GM12878 (cell line): ENCODE measurements around the gene NEMP2. TPM values are rescaled to one million over a fixed set of nuclear protein-coding genes. Genes with fewer than 3 reads are reported as not detected.
A peak's percentile ranks its signal among the peaks of the same experiment; 100 is the strongest.

ENCODE experiments used
- BMI1 ChIP-seq: fragments of 450-650 bp; IDR thresholded peaks from 2 replicates; pipeline ENCODE4 v1.6.1; 2016; ENCODE audit warnings: mild to moderate bottlenecking, moderate library complexity, borderline replicate concordance
- CHD1 ChIP-seq: IDR thresholded peaks from 2 replicates; pipeline ENCODE4 v1.6.1; 2012; ENCODE audit warnings: low read depth, low read length, improper control_type of control experiment
- CHD2 ChIP-seq: IDR thresholded peaks from 2 replicates; pipeline ENCODE4 v1.6.1; 2011; ENCODE audit warnings: low read depth, low read length, improper control_type of control experiment, borderline replicate concordance
- CREM ChIP-seq: IDR thresholded peaks from 2 replicates; pipeline ENCODE4 v1.6.1; 2014; ENCODE audit warnings: antibody characterized with exemption, low read depth
- EP300 ChIP-seq, 2 experiments: fragments of 150-350 bp in 1 of 2; IDR thresholded peaks; 2 replicates each; pipeline ENCODE4 v1.6.1; 2011 to 2012; ENCODE audit warnings: low read depth in 2 of 2, low read length in 2 of 2, borderline replicate concordance in 1 of 2, improper control_type of control experiment in 1 of 2, inconsistent platforms in 1 of 2; ENCODE audit not compliant: control insufficient read depth in 1 of 2
- GATAD2B ChIP-seq: fragments of 450-650 bp; conservative IDR thresholded peaks from 2 replicates; pipeline ENCODE4 v1.6.1; 2017; ENCODE audit warnings: low read depth, mild to moderate bottlenecking, moderate library complexity
- IKZF1 ChIP-seq: fragments of 450-650 bp; conservative IDR thresholded peaks from 2 replicates; pipeline ENCODE4 v1.6.1; 2017; ENCODE audit warnings: antibody characterized with exemption, mild to moderate bottlenecking
- MEF2B ChIP-seq: fragments of 450-650 bp; IDR thresholded peaks from 2 replicates; pipeline ENCODE4 v1.6.1; 2018; ENCODE audit warnings: mild to moderate bottlenecking, moderate library complexity; ENCODE audit not compliant: partially characterized antibody, poor library complexity, severe bottlenecking
- POU2F2 ChIP-seq: IDR thresholded peaks from 3 replicates; pipeline ENCODE4 v1.6.1; 2011; ENCODE audit warnings: low read depth, mild to moderate bottlenecking, low read length, borderline replicate concordance
- SP1 ChIP-seq: IDR thresholded peaks from one replicate; pipeline ENCODE4 v1.6.1; 2011; ENCODE audit warnings: low read depth, low read length
- ZBED1 ChIP-seq: IDR thresholded peaks from 2 replicates; pipeline ENCODE4 v1.6.1; 2016; ENCODE audit warnings: borderline replicate concordance
- ZNF24 ChIP-seq: fragments of 450-650 bp; IDR thresholded peaks from 2 replicates; pipeline ENCODE4 v1.6.1; 2017; ENCODE audit warnings: antibody characterized with exemption, mild to moderate bottlenecking
- ZNF384 ChIP-seq: IDR thresholded peaks from 2 replicates; pipeline ENCODE4 v1.6.1; 2012; ENCODE audit warnings: low read depth, mild to moderate bottlenecking, low read length, improper control_type of control experiment, borderline replicate concordance
- polyA plus RNA-seq, 11 experiments: library from polyadenylated mRNA; depleted of rRNA in 4 of 11; unstranded in 6 of 11; stranded (reverse) in 5 of 11; fragments of >200 nt; fragmentation: Nextera tagmentation in 4 of 11; fragmentation: Illumina TruSeq in 1 of 11; extraction: Ambion mirVana in 4 of 11; extraction: Trizol in 1 of 11; gene quantifications; 1 replicate in 1 of 11; 2 replicates in 10 of 11; pipeline versions ENCODE4 v1.2.1 to v1.2.3, GENCODE V29; 2011 to 2016; ENCODE audit warnings: inconsistent platforms in 2 of 11, missing spikeins in 2 of 11, low read depth in 1 of 11
- total RNA-seq, 4 experiments: library from RNA; depleted of rRNA in 3 of 4; stranded (reverse); fragments of >200 nt in 3 of 4; fragmentation: Illumina TruSeq in 1 of 4; extraction: Trizol in 1 of 4; gene quantifications; 2 replicates each; pipeline versions ENCODE4 v1.2.1 to v1.2.3, GENCODE V29; 2013 to 2021
- TF ChIP-seq, protein P1 (sequence below): fragments of 450-650 bp; IDR thresholded peaks from 2 replicates; pipeline ENCODE4 v1.6.1; 2017; ENCODE audit warnings: borderline replicate concordance
- TF ChIP-seq, protein P2 (sequence below): fragments of 450-650 bp; IDR thresholded peaks from 2 replicates; pipeline ENCODE4 v1.6.1; 2017; ENCODE audit warnings: low read depth, mild to moderate bottlenecking, moderate library complexity
- TF ChIP-seq, protein P3 (sequence below): fragments of 450-650 bp; IDR thresholded peaks from 2 replicates; pipeline ENCODE4 v1.6.1; 2016; ENCODE audit warnings: mild to moderate bottlenecking
- TF ChIP-seq, protein P4 (sequence below): fragments of 450-650 bp; formaldehyde crosslinking; IDR thresholded peaks from 2 replicates; pipeline ENCODE4 v1.4.0; 2022; ENCODE audit warnings: mild to moderate bottlenecking, moderate library complexity
- TF ChIP-seq, protein P5 (sequence below): fragments of 450-650 bp; IDR thresholded peaks from 2 replicates; pipeline ENCODE4 v1.6.1; 2017; ENCODE audit warnings: mild to moderate bottlenecking

NEMP2 gene
- total and polyA plus RNA-seq, 10 of the 15 experiments (the other 5 are each of a cell fraction or from before 2014, with no cell fraction given): 2.3 to 14.0 (median 8.1) TPM

DNA sequence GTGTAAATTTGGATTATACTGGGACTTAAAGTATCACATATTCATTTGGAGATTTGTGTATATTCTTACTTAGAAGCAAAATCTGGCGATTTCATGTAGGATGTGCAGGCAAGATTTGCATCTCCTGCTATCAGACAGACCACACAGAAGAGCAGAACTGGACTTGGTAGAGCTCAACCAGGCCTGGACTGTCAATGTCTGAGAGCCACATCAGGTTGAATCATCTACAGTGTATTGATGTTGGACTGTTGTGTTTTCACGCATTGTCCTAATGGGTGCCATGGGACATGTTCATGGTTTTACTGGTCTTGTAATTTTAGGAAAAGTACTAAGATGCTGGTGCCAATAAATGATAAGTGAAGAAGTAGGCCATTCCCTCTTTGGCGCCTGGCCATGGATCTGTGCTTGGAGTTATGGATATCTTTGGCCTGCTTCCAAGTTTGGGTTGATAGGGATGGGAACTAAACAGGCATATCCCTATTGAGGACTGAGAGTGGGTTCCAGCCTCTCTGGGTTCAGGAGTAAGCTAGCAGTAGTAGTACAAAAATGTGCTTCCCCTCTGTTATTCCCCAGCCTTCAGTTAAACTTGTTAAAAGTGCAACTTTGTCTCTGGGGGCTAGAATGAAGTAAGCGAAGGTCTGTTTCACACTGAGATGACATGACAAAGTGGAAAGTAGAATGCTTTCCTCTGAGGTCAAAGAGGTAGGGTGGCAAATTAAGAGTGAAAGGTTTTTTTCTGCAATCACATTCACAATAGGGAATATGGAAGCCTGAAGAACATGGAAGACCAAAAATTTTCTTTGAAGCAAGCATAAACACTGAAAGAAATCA, 49.2 kb upstream of the NEMP2 start (continued):
- TF ChIP-seq ZBED1 (peak; percentile 46; the same call in 1 of the 2 replicates), MEF2B (peak; percentile 77), CHD2 (peak; percentile 35; the same call in 1 of the 2 replicates), CREM (0 out of 2 replicates have a peak, but pooled peaks have one; percentile 32), BMI1 (peak; percentile 17; the same call in 1 of the 2 replicates), CHD1 (no peak), POU2F2 (peak; percentile 71; the same call in 1 of the 3 replicates), ZNF384 (peak; percentile 43; the same call in 1 of the 2 replicates), ZNF24 (0 out of 2 replicates have a peak, but pooled peaks have one; percentile 55), EP300 (IDR thresholded peaks at IDR 0.05; ENCODE audit: borderline replicate concordance in 1 of 2, control insufficient read depth in 1 of 2, low read depth in 2 of 2, low read length in 2 of 2) (peak; percentile 30 to 62; a peak in 3 of 4 replicates), GATAD2B (peak; percentile 9; the same call in 1 of the 2 replicates), SP1 (peak; percentile 42), IKZF1 (peak; percentile 34)
- TF ChIP-seq, protein P1, sequence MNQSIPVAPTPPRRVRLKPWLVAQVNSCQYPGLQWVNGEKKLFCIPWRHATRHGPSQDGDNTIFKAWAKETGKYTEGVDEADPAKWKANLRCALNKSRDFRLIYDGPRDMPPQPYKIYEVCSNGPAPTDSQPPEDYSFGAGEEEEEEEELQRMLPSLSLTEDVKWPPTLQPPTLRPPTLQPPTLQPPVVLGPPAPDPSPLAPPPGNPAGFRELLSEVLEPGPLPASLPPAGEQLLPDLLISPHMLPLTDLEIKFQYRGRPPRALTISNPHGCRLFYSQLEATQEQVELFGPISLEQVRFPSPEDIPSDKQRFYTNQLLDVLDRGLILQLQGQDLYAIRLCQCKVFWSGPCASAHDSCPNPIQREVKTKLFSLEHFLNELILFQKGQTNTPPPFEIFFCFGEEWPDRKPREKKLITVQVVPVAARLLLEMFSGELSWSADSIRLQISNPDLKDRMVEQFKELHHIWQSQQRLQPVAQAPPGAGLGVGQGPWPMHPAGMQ: no peak
- TF ChIP-seq, protein P2, sequence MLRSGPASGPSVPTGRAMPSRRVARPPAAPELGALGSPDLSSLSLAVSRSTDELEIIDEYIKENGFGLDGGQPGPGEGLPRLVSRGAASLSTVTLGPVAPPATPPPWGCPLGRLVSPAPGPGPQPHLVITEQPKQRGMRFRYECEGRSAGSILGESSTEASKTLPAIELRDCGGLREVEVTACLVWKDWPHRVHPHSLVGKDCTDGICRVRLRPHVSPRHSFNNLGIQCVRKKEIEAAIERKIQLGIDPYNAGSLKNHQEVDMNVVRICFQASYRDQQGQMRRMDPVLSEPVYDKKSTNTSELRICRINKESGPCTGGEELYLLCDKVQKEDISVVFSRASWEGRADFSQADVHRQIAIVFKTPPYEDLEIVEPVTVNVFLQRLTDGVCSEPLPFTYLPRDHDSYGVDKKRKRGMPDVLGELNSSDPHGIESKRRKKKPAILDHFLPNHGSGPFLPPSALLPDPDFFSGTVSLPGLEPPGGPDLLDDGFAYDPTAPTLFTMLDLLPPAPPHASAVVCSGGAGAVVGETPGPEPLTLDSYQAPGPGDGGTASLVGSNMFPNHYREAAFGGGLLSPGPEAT: peak; percentile 28; the same call in 1 of the 2 replicates
- TF ChIP-seq, protein P3, sequence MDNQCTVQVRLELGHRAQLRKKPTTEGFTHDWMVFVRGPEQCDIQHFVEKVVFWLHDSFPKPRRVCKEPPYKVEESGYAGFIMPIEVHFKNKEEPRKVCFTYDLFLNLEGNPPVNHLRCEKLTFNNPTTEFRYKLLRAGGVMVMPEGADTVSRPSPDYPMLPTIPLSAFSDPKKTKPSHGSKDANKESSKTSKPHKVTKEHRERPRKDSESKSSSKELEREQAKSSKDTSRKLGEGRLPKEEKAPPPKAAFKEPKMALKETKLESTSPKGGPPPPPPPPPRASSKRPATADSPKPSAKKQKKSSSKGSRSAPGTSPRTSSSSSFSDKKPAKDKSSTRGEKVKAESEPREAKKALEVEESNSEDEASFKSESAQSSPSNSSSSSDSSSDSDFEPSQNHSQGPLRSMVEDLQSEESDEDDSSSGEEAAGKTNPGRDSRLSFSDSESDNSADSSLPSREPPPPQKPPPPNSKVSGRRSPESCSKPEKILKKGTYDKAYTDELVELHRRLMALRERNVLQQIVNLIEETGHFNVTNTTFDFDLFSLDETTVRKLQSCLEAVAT: peak; percentile 26; the same call in 1 of the 2 replicates
- TF ChIP-seq, protein P4, sequence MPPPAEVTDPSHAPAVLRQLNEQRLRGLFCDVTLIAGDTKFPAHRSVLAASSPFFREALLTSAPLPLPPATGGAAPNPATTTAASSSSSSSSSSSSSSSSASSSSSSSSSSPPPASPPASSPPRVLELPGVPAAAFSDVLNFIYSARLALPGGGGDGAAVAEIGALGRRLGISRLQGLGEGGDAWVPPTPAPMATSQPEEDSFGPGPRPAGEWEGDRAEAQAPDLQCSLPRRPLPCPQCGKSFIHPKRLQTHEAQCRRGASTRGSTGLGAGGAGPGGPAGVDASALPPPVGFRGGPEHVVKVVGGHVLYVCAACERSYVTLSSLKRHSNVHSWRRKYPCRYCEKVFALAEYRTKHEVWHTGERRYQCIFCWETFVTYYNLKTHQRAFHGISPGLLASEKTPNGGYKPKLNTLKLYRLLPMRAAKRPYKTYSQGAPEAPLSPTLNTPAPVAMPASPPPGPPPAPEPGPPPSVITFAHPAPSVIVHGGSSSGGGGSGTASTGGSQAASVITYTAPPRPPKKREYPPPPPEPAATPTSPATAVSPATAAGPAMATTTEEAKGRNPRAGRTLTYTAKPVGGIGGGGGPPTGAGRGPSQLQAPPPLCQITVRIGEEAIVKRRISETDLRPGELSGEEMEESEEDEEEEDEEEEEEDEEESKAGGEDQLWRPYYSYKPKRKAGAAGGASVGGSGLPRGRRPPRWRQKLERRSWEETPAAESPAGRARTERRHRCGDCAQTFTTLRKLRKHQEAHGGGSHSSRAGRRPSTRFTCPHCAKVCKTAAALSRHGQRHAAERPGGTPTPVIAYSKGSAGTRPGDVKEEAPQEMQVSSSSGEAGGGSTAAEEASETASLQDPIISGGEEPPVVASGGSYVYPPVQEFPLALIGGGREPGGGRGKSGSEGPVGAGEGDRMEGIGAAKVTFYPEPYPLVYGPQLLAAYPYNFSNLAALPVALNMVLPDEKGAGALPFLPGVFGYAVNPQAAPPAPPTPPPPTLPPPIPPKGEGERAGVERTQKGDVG (CRISPR knock-in tag): no peak
- TF ChIP-seq, protein P5, sequence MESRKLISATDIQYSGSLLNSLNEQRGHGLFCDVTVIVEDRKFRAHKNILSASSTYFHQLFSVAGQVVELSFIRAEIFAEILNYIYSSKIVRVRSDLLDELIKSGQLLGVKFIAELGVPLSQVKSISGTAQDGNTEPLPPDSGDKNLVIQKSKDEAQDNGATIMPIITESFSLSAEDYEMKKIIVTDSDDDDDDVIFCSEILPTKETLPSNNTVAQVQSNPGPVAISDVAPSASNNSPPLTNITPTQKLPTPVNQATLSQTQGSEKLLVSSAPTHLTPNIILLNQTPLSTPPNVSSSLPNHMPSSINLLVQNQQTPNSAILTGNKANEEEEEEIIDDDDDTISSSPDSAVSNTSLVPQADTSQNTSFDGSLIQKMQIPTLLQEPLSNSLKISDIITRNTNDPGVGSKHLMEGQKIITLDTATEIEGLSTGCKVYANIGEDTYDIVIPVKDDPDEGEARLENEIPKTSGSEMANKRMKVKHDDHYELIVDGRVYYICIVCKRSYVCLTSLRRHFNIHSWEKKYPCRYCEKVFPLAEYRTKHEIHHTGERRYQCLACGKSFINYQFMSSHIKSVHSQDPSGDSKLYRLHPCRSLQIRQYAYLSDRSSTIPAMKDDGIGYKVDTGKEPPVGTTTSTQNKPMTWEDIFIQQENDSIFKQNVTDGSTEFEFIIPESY: no peak
